GM13977 (cell line): ENCODE results near the gene PCBD1.

Source experiments
- DNase-seq: peaks from one replicate; pipeline ENCODE4 v3.0.0; 2012; ENCODE audit warnings: low spot score
- CTCF ChIP-seq: IDR thresholded peaks from 2 replicates; pipeline ENCODE4 v1.5.1; 2012; ENCODE audit warnings: mild to moderate bottlenecking, control low read depth; ENCODE audit not compliant: insufficient read depth; ENCODE audit errors: extremely low read depth, missing control alignments
- in situ Hi-C: fragments of 300-500 bp; cut with MboI; formaldehyde crosslinking; loops from one replicate; pipeline ENCODE4 v1.12.0; 2022; ENCODE audit warnings: low sequenced_read_pairs, low pct_unique_long_range_greater_than_20kb, mixed read lengths, inconsistent platforms; ENCODE audit not compliant: unreplicated experiment

PCBD1 gene

GRCh38 chr10:70908406-70909296 is 20.3 kb upstream of the PCBD1 start:
- TF ChIP-seq CTCF, result no peak
- DNase-seq, result no peak
- in situ Hi-C loops, result no loop called here

GRCh38 chr10:70907637-70908405 is 19.5 kb upstream of the PCBD1 start:
- no peak for TF ChIP-seq CTCF
- in situ Hi-C loops, result no loop called here
- DNase-seq, result no peak

- in situ Hi-C loops, result no loop called here
- DNase-seq, result no peak
- no peak for TF ChIP-seq CTCF
Observed at GRCh38 chr10:70906953-70907636, 18.7 kb upstream of the PCBD1 start.

GRCh38 chr10:70906031-70906783 is 17.8 kb upstream of the PCBD1 start:
- no peak for TF ChIP-seq CTCF
- no peak for DNase-seq
- in situ Hi-C loops, result no loop called here

- no peak for DNase-seq
- no peak for TF ChIP-seq CTCF
- in situ Hi-C loops, result no loop called here
Observed at GRCh38 chr10:70905071-70906021, 17.0 kb upstream of the PCBD1 start.
